CD4-positive, alpha-beta T cell (primary cell): ENCODE results near the gene FREM1. TPM values are rescaled to one million over a fixed set of nuclear protein-coding genes. Genes with fewer than 3 reads are reported as not detected.
A peak's percentile ranks its signal among the peaks of the same experiment; 100 is the strongest.

ENCODE experiments used
- ATAC-seq: fragments of 200-7000 bp; cut with Tn5 transposase; one replicate; pipeline ENCODE4 v1.10.0; 2022; ENCODE audit warnings: mild to moderate bottlenecking; ENCODE audit not compliant: poor library complexity
- CTCF ChIA-PET: fragments of 350-600 bp; sonication (Branson Sonifier 250); formaldehyde crosslinking; loops from one replicate; lab custom pipeline; 2021; ENCODE audit warnings: antibody characterized with exemption, inconsistent platforms; lab: Charles Lee
- POLR2A ChIA-PET: fragments of 350-600 bp; sonication (Branson Sonifier 250); formaldehyde crosslinking; loops from one replicate; lab custom pipeline; 2021; ENCODE audit warnings: antibody characterized with exemption, inconsistent platforms; lab: Charles Lee
- DNase-seq, 14 experiments: peaks; one replicate each; pipeline ENCODE4 v3.0.0-alpha.2; 2013 to 2020; ENCODE audit warnings: mixed read lengths in 2 of 14
- H3K27ac ChIP-seq, 2 donors: one replicate each; pipeline versions ENCODE4 v1.5.1 to v1.7.0; 2013; ENCODE audit warnings: low read length in 2 of 2, low read depth in 1 of 2, mild to moderate bottlenecking in 1 of 2
- H3K27me3 ChIP-seq, 2 experiments: 1 replicate in 1 of 2; 2 replicates in 1 of 2; pipeline versions ENCODE4 v1.6.1 to v1.7.0; 2013; ENCODE audit warnings: low read length in 2 of 2, control low read depth in 1 of 2, mild to moderate bottlenecking in 1 of 2, moderate library complexity in 1 of 2; ENCODE audit not compliant: insufficient read depth in 2 of 2, control insufficient read depth in 1 of 2
- H3K36me3 ChIP-seq: one replicate; pipeline ENCODE4 v1.6.1; 2013; ENCODE audit warnings: low read length, control low read depth; ENCODE audit not compliant: insufficient read depth
- H3K4me1 ChIP-seq: one replicate; pipeline ENCODE4 v1.6.1; 2013; ENCODE audit warnings: low read length, control low read depth; ENCODE audit not compliant: insufficient read depth
- H3K4me3 ChIP-seq: one replicate; pipeline ENCODE4 v1.5.1; 2013; ENCODE audit warnings: mild to moderate bottlenecking, low read length, moderate library complexity
- H3K9me3 ChIP-seq, 2 experiments: 1 replicate in 1 of 2; 2 replicates in 1 of 2; pipeline versions ENCODE4 v1.6.1 to v1.7.0; 2013; ENCODE audit warnings: low read length in 2 of 2, mild to moderate bottlenecking in 2 of 2, control low read depth in 1 of 2, moderate library complexity in 1 of 2; ENCODE audit not compliant: control insufficient read depth in 1 of 2, insufficient read depth in 1 of 2
- H3K27ac Mint-ChIP-seq: one replicate; pipeline ENCODE4 v1.8.0; 2020; ENCODE audit warnings: mixed read lengths
- H3K27me3 Mint-ChIP-seq: one replicate; pipeline ENCODE4 v1.8.0; 2021; ENCODE audit warnings: mixed read lengths
- H3K36me3 Mint-ChIP-seq: one replicate; pipeline ENCODE4 v1.8.0; 2021; ENCODE audit warnings: low read depth, mixed read lengths
- H3K4me1 Mint-ChIP-seq: one replicate; pipeline ENCODE4 v1.8.0; 2021; ENCODE audit warnings: low read depth, mixed read lengths
- H3K4me3 Mint-ChIP-seq: one replicate; pipeline ENCODE4 v1.8.0; 2020; ENCODE audit warnings: mild to moderate bottlenecking, mixed read lengths
- H3K9me3 Mint-ChIP-seq: one replicate; pipeline ENCODE4 v1.8.0; 2020; ENCODE audit warnings: mixed read lengths
- CTCF ChIP-seq: fragments of 200-600 bp; IDR thresholded peaks from one replicate; pipeline ENCODE4 v1.8.0; 2022; ENCODE audit warnings: antibody characterized with exemption, mild to moderate bottlenecking
- intact Hi-C, 2 experiments: fragments of 100-400 bp; cut with DNase I in 1 of 2; cut with micrococcal nuclease in 1 of 2; formaldehyde crosslinking; loops; one replicate each; pipeline versions ENCODE4 v1.15.1 to v1.9.0; 2023 to 2025; cut with DNase I, micrococcal nuclease
- total RNA-seq, 174 experiments: library from RNA in 2 of 174; stranded (reverse) in 2 of 174; gene quantifications; one replicate each; pipeline ENCODE4 v1.2.3 and lab custom pipeline; 2021 to 2026

Gene FREM1
- total RNA-seq, 2 experiments from 2014 or later, result 0.27 TPM; not detected in 1

GRCh38 chr9:14770592-14770991 is 139.6 kb downstream of the FREM1 start:
- Mint-ChIP-seq H3K4me3 (no peak overlapping the region), H3K9me3 (no peaks in the 10 kb centered on the region), H3K27ac (no peak overlapping the region), H3K27me3 (peaks cover 16% of the 10 kb centered on the region), H3K4me1 (no peaks in the 10 kb centered on the region), H3K36me3 (no peaks in the 10 kb centered on the region)
- intact Hi-C loops, result no loop called here
- TF ChIP-seq CTCF, result no peak
- ChIA-PET CTCF (no interaction called here), POLR2A (interaction anchor here (0.5 kb wide), 1 partner anchor 155 kb away, joined by 3 read pairs; no protein-coding TSS in a partner anchor)
- Histone ChIP-seq H3K27me3 (no peaks in the 10 kb centered on the region), H3K9me3 (no peaks in the 10 kb centered on the region), H3K4me1 (no peaks in the 10 kb centered on the region), H3K27ac (no peak overlapping the region), H3K4me3 (no peak overlapping the region), H3K36me3 (no peaks in the 10 kb centered on the region)
- ATAC-seq (no peak), DNase-seq (no peak)

- Mint-ChIP-seq H3K27me3 (peaks cover 20% of the 10 kb centered on the region), H3K36me3 (no peaks in the 10 kb centered on the region), H3K4me3 (no peak overlapping the region), H3K27ac (no peak overlapping the region), H3K9me3 (no peaks in the 10 kb centered on the region), H3K4me1 (no peaks in the 10 kb centered on the region)
- ATAC-seq (no peak), DNase-seq (no peak)
- POLR2A ChIA-PET, result no interaction called here
- H3K9me3 ChIP-seq, result no peaks in the 10 kb centered on the region
- no peaks in the 10 kb centered on the region for H3K36me3 ChIP-seq
- H3K4me3 ChIP-seq, result no peak overlapping the region
- no peaks in the 10 kb centered on the region for H3K27me3 ChIP-seq
- no peak for TF ChIP-seq CTCF
- intact Hi-C loops, result loop anchor here in 1 of 2 experiments (10.0 kb wide), 1 partner anchor 1344 kb away; no protein-coding TSS in a partner anchor
- CTCF ChIA-PET, result interaction anchor here (1.1 to 1.3 kb wide), 2 partner anchors 152 to 154 kb away, joined by 4 read pairs; no protein-coding TSS in a partner anchor
- no peak overlapping the region for H3K27ac ChIP-seq
- H3K4me1 ChIP-seq, result no peaks in the 10 kb centered on the region
Measured at GRCh38 chr9:14769230-14769571, 141.0 kb downstream of the FREM1 start.

- no peak for ATAC-seq
Measured at GRCh38 chr9:14768405-14769229, 141.6 kb downstream of the FREM1 start.

More at GRCh38 chr9:14768405-14769229, 141.6 kb downstream of the FREM1 start:
- Mint-ChIP-seq H3K27ac (no peak overlapping the region), H3K36me3 (no peaks in the 10 kb centered on the region), H3K9me3 (no peaks in the 10 kb centered on the region), H3K27me3 (peaks cover 26% of the 10 kb centered on the region), H3K4me1 (no peaks in the 10 kb centered on the region), H3K4me3 (no peak overlapping the region)
- intact Hi-C loops, result loop anchor here in 1 of 2 experiments (10.0 kb wide), 1 partner anchor 1344 kb away; no protein-coding TSS in a partner anchor
- H3K36me3 ChIP-seq, result no peaks in the 10 kb centered on the region
- no peaks in the 10 kb centered on the region for H3K4me1 ChIP-seq
- H3K27me3 ChIP-seq, result no peaks in the 10 kb centered on the region
- POLR2A ChIA-PET, result no interaction called here
- CTCF ChIA-PET, result interaction anchor here (0.6 to 1.3 kb wide), 4 partner anchors 12 to 1341 kb away, joined by 3 to 4 read pairs (median 4); no protein-coding TSS in a partner anchor
- H3K4me3 ChIP-seq, result no peak overlapping the region
- TF ChIP-seq CTCF, result peak; percentile 78
- peak in 4 of 14 experiments; percentile 0 to 48 (median 38) for DNase-seq
- no peak overlapping the region for H3K27ac ChIP-seq
- no peaks in the 10 kb centered on the region for H3K9me3 ChIP-seq
